CD4-positive, alpha-beta T cell treated with Interleukin-21 for 1 hour (primary cell): ENCODE data around the gene PDE4B.
A peak's percentile ranks its signal among the peaks of the same experiment; 100 is the strongest.

Source experiments
- DNase-seq: peaks from one replicate; pipeline ENCODE4 v3.0.0-alpha.2; 2020

PDE4B gene

DNA sequence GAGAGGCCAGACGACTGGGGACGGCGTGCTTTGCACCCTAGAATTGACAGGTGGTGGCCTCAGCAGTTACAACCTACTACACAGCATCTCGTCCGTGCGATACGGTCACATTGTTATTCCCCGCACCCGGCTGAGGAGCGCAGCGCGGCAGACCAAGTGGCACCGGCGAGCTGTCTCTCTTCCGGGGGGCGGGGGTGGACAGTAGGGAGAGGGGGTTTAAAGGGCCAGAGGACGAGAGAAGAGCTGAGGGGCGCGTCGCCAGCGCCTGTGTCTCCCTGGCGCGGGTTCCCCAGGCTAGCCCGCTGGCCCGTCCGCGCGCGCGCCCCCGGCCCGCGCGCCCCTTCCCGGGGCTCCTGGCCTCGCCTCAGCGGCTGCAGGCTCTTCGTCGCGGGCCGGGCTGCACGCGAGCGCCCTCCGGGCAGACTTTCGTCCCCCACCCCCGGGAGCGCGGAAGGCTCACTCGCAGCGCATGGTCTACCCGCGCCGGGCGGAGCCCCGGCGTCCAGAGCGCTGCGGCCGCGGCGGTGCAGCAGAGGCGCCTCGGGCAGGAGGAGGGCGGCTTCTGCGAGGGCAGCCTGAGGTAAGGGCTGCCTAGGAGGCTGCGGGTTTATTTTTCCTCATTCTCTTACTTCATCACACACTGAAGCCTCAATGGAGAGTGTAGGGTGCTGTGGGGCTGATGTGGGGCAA is at the start of gene PDE4B:
Gene PDE4B (plus strand): TSS at position 227 of the 690 bp plus-strand sequence.
- DNase-seq: no peak

DNA sequence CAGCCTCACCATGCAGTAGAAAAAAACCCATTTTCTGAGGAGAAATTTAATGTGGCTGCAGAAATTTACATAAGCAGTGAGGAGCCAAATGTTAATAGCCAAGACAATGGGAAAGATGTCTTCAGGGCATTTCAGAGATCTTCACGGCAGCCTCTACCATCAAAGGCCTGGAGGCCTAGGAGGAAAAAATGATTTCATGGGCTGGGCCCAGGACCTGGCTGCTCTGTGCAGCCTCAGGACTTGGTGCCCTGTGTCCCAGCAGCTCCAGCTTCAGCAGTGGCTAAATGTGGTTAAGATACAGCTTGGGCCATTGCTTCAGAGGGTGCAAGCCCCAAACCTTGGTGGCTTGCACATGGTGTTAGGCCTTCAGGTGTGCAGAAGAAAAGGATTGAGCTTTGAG is 48.0 kb upstream of the PDE4B start:
- no peak for DNase-seq

DNA sequence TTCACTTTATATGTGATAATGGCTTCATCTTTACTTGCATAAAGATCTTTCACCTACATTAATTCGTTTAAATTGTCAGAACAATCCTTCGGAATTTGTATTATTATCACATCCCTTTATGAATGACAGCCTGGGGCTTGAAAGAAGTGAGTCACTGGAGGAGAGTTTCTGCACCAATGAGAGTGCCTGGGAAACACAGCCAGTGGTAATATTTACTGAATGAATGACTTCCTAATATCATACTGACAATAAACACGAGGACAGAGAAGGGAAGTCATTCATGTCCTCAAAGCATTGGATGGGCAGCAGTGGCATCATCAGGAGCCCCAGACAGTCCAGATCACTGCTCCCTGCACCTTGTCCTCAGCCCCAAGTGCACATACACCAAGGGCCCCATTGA is 40.7 kb upstream of the PDE4B start:
- DNase-seq: no peak

DNA sequence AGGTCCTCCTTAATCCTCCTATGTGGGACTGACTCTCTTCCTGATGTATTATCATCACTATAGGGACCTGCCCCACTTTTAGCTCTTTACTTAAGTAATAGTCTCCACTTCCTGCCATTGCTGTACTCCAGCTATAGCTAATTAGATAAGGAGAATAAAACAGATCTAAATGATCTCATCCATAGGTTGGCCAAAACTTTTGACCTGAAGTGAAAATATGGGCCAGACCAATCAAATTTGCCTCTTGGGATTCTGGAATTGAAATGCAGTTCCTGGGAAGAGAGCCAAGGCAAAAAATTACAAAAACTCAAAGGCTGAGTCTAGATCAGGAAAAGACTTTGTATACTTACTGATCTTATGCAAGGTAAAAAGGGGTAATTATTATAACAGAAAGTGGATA is 36.1 kb upstream of the PDE4B start:
- DNase-seq: no peak

DNA sequence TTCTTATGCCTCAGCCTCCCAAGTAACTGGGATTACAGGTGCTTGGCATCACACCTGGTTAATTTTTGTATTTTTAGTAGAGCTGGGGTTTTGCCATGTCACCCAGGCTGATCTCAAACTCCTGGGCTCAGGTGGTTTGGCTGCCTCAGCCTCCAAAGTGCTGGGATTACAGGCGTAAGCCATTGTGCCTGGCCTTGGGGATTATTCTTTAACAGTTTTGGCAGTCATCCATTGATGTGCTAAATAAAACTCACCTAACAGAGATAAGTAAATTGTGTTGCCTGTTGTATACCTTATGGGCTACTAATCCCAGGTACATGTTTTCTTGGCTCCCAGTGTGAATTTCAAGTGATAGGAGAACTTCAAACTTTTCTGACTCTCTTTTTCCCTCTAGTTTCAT is 35.2 kb upstream of the PDE4B start:
- DNase-seq: no peak

DNA sequence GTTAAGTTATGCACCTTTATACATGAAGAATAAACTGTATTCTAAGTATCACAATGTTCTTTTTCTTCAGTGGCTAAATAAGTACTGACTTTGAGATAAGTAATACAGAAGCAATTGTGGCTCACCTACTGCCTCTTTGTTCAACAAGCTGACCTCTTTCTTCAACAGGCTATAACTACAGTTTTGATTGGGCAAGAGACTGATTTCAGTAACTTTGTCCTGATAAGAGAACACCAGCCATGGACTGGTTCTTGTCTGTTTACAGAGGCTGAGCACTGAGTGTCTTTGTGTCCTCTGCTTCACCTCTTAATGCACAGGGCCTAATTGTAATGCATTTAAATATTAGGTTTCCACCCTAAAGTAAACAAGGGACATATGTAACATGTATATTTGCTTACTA is 34.6 kb upstream of the PDE4B start:
- DNase-seq: no peak

DNA sequence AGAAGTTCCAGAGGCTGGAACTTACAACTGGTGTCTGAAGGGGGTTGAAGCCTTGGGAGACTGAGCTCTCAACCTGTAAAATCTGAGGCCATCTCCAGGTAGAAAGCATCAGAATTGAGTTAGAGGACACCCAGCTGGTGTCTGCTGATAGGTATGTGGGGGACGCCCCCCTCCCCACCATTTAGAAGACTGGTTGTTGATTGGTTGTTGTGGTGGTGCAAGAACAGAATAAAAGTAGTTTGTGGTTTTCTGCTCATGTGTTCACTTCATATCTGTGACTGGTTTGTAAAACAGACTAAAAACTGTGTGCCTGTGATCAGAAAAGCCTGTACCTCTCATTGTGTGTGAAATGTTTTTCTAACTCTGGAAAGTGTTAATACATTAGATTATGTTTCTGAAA is 33.2 kb upstream of the PDE4B start:
- no peak for DNase-seq

DNA sequence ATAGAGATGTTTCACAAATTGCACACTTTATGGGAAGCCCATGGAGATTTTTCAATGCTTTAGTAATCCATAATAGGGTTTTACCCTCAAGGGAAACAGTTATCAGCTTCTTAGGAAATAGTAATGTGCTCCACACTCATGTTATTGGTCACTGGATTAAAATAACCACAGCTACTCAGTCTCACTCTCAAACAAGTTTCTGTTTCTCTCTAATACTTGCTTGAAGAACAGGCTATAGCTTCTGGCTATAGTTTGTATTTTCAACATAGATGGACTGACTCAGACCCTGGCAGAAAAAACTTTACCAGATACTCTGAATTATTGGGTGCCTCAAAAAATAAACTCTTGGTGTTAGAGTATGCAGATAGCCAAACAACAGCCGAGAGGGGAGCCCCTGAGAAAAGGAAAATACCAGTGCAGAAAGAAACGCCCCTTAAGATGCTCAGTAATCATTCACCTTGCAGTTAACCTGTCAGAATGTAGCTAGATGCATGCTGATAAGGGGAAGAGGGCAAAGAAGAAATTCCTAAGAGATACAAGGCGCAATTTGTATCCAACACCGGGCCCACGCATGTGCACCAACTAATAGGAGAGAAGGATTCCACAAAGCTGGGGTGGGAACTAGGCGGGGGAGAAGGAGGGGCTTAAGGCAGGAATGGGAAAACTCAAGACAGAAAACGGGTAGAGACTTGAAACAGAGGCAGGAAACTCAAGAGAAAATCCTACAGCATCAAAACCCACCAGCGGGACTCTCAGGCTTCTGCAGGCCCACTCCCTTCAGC is 30.4 kb upstream of the PDE4B start:
- DNase-seq: no peak

DNA sequence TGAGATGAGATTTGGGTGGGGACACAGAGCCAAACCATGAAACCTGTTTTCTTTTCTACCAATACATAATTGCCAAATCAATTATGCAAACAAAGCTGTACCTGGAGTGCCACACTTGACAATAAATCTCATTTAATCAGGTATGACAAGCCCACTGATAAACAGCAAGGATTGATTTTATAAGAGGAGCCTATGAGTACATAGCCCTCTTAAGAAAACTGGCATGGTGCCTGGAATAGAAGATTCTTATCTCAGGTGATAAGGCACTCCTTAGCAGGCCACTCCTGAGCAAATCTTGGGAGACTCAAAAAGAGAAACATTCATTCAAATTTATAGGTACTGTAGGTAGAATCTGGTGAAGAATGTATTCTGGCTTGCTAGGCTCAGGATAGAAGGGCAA is 28.6 kb upstream of the PDE4B start:
- DNase-seq: no peak

DNA sequence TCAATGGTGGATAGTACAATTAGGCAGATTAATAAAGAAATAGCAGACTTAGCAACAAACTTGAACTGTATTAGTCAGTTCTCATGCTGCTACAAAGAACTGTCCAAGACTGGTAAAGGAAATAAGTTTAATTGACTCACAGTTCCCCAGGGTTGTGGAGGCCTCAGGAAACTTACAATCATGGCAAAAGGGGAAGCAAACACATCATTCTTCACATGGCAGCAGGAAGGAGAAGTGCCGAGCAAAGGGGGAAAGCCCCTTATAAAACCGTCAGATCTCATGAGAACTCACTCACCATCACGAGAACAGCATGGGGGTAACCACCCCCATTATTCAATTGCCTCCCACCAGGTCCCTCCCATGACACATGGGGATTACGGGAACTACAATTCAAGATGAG is 27.1 kb upstream of the PDE4B start:
- no peak for DNase-seq

DNA sequence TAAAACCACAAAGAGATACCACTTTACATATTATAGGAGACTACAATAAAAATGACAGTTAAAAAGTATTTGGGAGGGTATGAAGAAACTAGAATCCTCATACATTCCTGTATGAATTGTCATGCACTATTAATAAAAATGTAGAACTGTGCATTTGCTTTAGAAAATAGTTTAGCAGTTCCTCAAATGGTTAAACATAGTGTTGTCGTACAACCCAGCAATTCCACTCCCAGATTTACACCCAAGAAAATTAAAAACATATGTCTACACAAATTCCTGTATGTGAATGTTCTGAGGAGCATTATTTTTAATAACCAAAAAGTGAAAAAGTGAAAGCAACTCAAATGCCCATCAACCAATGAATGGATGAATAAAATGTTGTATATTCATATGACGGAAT is 23.1 kb upstream of the PDE4B start:
- no peak for DNase-seq

DNA sequence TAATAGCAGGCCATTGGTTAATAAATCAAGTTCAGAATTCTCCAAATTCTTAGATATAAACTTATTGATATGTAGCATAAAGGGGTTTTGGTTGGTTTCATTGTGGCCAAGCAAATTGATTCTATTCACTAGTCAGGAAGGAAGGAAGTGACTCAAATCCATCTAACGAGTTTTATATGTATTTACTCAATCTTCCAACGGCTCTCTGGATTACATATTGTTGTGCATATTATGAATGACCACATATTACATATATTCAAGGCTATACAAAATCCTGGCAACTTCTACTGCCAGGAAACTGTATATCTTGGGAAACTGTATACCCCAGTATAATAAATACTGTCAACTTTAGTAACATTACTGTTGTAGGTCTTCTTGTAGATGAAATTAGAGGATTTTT is 20.1 kb upstream of the PDE4B start:
- no peak for DNase-seq

DNA sequence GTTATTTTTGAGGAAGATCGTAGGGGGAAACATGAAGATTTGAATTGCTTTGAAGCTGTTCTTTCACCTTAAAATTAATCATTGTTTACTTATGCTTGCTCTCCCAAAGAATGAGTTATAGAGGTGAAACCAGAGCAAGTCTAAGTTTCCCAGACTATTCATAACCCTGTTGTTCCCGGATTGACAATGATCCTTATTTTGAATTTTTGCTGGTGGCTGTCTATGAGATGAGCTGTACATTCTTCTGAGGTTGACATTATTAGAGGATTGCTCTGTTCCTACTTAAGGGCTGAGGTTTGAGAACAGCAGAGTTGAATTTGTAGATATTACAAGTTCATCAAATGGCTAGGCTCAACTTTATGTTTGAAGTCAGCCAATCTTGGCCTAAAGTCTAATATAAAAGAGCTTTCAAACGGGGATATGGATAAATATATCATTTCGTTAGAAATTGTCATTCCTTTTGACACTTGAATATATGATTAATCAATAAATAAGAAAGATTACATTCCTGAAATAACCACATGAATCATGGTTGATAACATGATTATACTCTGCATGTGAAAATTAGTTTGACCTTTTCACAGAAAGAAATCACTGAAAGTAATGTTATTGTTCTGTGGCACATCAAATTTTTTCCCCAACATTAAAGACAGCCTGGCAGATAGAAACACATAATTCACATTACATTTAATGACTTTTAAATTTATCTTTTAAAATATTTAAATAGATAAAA is 19.1 kb upstream of the PDE4B start:
- no peak for DNase-seq

DNA sequence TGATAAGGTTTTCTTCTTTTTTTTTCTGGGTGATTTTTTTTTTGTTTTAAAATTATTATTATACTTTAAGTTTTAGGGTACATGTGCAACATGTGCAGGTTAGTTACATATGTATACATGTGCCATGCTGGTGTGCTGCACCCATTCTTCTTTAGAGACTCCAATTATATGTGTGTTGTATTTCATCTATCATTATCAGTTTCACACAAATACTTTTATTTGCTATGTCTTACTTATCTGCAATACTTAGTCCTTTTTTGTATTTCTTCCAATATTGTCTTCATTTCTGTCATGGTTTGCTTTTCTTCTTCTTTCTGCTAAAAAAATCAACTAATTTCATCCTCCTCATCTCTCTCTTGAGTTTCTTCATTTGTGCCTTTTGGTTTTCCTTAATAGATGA is 3.9 kb upstream of the PDE4B start:
- DNase-seq: no peak

DNA sequence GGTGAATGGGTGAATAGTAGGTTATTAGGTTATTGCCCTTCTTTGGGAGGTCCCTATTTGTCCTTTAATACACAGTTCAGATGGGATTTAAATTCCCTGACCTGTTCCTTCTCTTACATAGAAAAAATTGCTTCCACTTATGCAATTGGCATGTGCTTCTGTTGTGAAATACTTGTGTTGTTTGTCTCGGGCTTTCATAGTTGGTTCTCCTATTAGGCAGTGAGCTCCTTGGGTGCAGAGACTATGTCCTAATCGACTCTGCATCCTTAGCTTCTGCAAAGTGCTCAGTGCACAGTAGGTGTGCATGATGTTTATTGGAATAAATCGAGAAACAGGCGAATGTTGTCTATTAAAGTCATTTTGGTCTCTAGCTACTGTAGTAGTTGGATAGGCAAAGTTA is 1.3 kb upstream of the PDE4B start:
- no peak for DNase-seq

DNA sequence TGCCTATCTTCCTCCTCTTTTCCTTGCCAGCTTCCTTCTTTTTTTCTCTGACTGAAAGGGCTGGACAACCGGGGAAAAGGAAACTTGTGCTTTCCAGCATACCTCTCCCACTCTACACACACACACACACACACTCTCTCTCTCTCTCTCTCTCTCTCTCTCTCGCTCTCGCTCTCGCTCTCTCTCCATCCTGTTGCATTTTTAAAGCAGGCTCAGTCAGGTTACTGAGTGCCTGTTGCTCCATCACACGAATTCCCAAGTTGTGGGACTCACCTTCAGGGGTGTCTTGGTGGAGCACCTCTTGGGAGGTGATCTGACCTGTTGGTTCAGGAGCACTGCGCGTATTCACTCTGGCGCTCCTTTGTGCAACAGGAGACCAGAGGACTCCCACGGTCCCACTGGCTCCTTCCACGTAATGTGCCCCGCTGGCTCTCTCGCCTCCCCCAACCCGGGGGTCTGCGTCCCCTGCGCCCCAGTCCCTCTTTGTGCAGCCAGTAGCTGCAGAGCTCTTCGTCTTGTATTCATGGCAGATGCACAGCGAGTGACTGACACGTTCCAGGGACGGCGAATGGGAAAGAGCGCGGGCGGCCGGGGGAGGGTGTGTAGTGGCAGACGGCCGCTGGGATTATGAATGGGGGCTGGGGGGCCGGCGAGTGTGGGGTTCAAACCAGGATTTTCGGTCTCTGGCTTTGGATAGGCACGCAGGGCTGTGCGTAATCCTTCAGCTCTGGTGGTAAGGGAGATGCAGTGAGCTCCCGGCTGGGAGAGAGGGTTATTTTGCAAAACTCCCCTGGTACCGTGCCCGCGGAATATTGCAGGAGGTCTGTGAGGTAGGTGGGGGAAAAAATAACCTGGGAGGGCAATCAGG is 660 bp upstream of the PDE4B start:
- no peak for DNase-seq

DNA sequence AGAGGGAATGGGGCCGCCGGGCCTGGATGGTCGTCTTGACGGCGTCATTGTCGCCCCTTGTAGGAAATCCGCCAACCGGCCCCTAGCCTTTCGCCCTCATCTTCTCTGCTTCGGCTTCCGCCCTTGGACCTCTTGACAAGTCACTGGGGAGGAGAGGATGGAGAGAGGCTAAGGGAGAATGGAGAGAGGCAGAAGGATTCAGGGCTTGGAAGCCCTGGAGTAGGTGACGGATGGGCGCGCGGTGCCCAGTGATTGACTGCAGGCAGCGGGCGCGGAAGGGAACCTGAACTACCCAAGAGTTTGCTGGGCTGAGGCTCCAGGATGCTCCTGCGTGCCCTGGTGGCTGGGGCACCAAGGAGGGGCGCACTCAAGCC is 651 bp downstream of the PDE4B start:
- no peak for DNase-seq

DNA sequence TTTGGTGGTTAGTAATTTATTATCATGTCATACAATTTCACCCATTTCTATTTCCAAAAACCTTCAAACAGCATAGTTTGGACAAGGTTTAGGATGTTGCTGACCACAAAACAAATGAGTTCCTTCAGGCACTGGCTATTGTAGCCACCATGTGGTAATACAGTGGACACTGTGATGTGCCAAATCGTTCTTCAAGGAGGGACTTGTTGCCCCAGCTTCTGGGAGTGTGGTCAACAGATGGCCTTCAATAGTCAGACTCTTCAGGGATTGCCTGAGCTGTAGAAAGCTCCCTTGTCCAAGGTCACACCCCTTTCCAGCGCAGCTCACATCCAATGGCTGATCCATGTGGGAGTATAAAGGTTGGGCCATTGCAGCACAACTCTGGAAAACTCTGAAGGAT is 2.6 kb downstream of the PDE4B start:
- DNase-seq: no peak

DNA sequence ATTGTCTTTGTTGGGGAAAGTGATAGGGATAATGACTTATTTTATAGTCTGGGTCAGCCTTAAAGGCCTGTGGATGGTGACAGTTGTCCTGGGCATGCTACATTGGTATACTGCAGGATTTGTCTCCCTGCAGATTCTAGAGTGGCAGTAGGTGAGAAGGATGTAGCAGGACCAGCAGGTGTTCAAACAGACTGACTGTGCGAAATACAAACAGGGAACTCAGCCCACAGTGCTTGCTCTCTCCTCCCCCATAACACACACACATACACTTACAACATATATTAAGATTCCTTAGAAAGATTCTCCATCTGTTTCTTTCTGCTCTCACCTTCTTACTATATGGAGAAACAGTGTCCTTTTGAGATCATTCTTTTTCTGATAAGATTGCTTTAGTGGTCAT is 6.9 kb downstream of the PDE4B start:
- DNase-seq: no peak

DNA sequence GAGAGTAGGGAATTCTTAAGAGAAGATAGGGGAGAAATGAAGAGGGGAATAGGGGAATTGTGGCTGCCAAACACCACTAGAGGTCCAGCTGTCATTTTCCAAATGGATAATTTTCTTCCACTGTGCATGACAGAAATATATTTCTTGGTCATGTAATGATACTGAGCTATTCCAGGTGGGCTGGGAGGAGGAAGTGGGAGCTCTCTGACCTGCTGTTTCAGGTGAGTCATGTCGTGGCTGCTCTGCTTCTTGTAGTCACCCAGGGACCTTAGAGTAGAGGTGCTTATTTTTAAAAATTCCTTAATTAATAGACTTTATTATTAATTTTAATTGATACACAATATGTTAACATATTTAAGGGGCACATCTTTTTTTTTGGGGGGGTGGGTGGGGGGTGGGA is 11.9 kb downstream of the PDE4B start:
- no peak for DNase-seq

DNA sequence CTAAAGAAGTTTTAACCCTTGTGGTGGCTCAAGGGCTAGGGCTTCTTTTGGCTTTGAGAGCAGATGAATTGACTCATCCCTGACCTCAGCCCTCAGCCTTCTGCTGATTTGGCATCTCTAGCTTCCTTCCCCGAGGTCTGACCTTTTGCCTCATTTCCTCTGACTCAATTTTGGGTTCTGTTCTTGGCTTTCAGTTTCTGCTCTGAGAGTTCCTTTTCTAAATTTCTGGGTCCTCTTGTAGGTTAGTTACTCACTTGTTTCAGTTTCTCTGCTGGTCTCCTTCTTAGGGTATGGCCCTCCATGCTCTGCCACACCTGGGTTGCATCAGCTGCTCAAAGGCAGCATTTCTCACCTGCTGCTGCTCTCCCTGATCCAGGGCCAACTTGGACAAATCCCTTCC is 19.4 kb downstream of the PDE4B start:
- peak; percentile 28 for DNase-seq

DNA sequence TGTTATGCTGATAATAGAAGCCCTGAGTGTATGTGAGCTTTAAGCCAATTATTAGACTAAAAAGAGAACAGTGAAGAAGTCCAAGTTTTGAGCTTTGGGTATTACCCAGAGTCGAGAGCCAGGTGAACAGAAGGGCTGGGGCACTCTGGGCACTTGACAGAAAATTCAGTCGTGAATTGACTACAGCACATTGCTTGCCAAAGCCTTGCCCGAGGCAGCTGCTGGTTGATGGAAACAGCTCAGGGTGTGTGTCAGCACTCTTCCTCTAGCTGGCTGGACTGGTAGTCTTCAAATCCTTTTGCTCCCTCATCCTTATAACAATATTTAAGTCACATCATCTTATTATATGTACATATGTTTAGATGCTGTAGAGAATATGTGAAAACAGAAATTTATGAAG is 21.3 kb downstream of the PDE4B start:
- no peak for DNase-seq

DNA sequence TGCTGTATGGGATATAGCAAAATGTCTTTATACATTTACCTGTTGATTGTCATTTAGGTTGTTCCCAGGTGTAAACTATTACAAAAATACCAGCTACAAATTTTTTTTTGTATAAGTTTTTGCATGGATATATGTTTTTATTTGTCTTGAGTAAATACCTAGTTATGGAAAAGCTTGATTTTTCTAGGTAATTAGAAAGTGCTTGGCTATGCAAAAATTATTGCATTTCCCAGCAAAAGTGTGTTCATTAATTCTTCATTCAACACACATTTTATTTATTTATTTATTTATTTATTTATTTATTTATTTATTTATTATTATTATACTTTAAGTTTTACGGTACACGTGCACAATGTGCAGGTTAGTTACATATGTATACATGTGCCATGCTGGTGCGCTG is 22.1 kb downstream of the PDE4B start:
- DNase-seq: no peak
